ENCODE measurements around the gene PRKCI.
"Not testable (repeated sequence)": the region's sequence is repeated elsewhere in the genome, so short reads cannot be mapped to it uniquely, and the experiment has no call there.

The PRKCI gene

DNA sequence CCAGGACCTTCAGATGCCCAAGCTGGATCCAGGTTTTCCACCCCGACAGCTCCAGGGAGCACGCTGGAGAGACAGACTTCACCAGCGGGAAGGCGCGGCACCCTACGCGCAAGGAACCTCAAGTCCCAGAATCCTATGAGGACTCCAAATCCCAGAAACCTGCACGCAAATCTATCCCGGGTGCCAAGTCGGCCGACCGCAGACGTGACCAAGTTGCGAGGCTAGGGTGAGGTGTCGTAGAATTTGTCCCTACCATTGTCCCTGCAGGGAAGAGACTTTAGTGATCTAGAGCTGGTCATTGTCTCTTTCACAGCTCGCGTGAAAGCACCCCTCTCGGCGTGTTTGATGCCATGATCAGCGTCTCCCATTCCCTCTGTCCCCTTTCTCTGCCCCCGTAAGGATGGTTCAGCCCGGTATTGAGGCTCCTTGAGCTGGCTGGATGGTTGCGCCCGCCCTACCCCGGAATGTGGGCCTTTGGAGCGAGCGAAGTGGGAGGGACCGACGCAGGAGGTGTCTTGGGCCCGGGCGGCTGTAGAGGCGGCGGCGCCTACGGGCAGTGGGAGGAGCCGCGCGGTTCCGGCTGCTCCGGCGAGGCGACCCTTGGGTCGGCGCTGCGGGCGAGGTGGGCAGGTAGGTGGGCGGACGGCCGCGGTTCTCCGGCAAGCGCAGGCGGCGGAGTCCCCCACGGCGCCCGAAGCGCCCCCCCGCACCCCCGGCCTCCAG is at the start of gene PRKCI:
Gene PRKCI, plus strand, starts transcription at position 501 of the 723 bp plus-strand sequence. CDS start 246 bp downstream, outside the sequence.
- peak; percentile 95 for DNase-seq

DNA sequence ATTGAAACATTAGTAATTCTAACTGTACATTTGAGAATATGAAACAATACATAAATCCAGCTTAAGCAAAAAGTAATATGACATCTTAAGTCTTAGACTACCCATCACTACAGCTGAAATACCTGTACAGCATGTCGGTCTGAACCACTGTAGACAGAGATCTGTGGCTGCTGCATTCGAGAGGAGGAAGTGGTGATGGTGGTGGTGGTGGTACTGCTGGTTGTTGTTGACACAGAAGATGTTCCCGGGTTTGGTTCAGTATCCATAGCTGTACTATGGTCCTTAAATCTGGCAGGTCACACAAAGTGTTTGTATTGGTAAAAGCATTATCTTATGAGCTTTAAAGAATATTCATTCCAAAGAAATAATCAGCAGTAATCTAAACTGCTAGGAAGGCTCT is 43.6 kb upstream of the PRKCI start:
- DNase-seq = no peak

DNA sequence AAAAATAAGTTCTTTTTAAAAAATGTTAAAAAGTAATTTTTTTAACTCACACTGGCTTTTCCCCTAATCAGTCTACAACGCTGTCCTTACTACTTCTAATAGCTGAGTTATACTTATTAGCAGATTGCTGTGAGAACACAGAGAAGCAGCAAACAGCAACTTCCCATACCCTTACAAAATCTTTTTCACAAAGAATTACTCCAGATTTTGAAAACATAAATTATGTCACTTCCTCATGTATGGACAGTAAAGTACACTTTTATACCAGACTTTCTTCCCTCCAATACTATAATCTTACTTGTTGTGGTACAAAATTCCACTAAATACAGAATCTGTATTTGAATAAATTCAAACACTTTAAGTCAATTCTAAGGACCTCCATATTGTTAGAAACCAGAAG is 42.8 kb upstream of the PRKCI start:
- no peak for DNase-seq

DNA sequence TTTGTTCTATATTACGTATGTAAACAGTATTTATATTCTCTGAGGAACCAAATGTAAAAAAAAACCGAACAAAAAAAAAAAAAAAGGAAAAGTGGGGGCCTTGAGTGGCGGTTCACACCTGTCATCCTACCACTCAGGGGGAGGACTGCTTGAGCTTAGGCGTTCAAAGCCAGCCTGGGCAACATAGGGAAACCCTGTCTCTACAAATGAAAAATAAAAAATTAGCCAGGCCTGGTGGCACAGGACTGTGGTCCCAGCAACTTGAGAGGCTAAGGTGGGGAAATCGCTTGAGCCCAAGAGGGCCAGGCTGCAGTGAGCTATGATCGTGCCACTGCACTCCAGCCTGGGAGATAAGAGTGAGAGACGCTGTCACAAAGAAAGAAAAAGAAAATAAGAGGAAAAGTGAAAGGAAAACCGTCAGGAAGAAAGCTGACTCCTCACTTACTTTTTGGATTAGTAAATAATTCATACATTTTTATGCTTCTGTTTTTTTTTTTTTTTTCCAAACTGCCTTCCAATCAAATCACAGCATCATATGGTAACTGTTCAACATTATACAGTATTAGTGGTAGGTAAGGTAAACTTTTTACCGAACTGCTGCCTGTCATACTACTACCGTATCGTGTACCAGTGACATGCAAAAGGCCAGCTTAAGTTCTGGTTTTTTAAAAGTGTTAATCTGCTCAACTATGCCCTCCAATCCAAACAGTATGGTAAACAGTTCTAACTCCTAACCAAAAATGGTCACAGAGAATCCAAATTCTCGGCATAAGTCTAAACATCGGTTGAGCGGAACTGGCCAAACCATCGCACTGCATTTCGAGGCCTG is 41.9 kb upstream of the PRKCI start:
- DNase-seq = no peak

DNA sequence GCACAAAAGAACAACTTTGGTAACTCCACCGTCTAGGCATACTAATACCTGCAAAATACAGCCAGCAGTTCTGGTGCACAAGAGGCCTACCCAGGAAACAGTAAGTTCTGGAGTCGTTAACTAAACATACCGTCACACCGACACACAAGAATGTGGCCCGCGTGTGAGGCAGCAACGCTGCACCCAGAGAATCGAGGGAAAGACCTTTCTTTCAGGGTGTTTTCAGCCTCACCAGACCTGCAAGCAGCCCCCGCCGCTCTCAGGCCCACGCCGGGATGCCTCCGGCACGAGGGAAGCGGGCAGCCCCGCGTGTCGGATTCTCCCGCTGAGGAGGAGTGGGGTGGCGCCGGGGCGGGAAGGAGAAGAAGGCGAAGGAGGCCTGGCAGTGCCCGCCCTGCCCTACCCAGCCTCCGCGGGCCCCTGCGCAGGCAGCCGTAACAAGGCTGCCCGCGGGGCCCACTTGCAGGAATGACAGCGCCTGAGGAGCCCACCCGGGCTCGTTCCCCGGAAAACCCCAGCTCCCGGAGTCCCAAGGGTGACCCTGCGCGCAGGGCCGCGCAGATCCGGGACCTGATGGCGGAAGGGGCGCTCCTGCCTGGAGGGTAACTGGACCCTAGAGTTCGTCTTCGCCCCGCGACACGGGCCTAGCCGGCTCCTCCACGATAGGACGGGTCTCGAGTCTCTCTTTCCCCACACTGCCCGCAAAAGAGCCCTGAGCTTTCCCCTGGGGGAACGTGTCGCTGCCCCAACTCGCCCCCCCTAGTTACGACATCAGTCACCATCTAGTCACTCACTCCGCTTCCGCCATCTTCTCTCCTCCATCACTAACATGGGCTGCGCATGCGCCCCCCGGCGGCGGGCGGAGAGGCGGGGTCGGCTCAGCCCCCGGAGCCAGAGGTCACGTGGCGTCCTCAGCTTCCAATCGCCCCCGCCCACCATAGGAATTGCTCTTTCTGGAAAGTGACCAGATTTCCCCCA is 41.0 kb upstream of the PRKCI start, which contains the start of gene PHC3:
Gene PHC3, minus strand, starts transcription at position 826 of the 978 bp plus-strand sequence. Its CDS starts 18 bp downstream, at position 808.
- peak; percentile 88 for DNase-seq

DNA sequence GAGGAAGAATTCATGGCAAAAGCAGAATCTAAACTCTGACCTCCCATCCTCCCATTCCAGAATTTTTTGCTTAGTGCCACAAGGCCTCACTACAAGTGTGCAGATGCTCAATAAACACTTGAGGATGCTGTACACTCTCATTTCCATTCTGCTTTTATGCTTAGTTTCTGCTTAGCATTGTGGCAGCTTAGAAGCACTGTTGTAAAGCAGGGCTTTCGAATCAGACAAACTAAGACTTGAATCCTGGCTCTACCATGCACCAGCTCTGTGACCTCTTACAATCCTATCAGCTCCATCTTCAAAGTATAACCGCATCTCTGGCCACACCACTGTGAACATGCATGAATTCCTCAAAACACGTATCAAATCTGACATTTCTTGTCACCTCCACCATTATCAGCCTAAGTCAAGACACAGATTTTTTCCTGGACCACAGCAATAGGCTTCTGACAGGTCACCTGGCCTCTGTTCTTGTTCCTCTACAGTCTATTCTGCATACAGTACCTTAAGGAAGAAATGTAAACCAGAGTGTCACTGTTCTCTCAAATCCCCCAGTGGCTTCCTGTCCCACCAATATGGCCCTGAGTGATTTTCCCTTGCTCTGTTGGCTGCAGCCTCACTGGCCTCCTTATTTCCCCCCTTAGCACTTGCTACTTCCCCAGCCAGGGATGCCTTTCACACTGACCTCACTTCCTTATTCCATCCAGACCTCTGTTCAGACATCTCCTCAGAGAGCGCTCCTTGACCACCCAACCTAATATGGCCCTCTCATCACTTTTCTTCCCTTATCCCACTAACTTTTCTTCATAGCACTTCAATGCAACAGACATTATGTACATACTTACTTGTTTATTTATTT is 32.6 kb upstream of the PRKCI start:
- no peak for DNase-seq

DNA sequence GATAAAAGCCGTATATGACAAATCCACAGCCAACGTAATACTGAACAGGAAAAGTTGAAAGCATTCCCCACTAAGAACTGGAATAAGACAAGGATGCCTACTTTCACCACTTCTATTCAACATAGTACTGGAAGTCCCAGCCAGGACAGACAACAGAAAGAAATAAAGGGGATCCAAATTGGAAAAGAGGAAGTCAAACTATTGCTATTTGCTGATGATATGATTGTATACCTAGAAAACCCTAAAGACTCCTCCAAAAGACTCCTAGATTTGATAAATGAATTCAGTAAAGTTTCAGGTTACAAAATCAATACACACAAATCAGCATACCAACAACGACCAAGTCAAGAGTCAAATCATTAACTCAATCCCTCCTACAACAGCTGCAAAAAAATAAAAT is 26.5 kb upstream of the PRKCI start:
- not testable (repeated sequence) for DNase-seq

DNA sequence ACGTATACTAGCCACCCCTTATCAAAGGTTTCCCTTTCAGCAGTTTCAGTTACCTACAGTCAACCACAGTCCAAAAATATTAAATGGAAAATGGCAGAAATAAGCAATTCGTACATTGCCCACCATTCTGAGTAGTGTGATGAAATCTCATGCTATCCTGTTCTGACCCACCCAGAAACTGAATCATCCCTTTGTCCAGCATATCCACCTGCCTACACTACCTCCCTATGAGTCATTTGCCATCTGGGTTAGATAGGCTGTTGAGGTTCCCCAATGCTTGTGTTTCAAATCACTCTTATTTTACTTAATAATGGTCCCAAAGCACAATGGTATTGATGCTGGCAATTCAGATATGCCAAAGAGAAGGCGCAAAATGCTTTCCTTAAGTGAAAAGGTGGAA is 25.4 kb upstream of the PRKCI start:
- DNase-seq = no peak

DNA sequence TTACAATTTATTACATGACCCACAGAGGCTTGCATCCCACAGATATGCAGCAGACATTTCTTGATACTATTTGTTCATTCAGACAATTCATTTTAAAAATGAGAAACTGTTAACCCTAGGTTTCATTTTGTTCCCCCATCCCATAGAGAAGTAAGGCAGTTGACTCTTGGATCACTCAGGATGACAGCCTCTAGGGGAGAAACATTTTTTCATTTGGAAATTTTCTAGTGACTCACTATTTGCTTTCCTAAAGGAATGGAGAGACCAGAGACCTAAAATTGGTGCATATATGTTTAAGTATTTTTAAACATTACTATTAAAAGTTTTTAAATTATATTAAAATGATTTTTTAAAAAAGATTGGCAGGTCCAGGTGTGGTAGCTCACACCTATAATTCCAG is 21.2 kb upstream of the PRKCI start:
- DNase-seq = no peak

DNA sequence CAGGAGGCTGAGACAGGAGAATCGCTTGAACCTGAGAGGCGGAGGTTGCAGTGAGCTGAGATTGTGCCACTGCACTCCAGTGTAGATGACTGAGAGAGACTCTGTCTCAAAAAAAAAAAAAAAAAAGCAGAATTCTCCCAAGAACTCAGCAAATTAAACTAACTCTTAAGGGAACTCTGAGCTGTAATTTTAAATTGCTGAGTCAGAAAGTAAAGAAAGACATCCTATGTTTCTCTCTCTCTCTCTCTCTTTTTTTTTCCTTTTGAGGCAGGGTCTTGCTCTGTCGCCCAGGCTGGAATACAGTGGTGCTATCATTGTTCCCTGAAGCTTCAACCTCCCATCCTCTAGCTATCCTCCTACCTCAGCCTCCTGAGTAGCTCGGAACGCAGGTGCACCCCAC is 20.7 kb upstream of the PRKCI start:
- no peak for DNase-seq

DNA sequence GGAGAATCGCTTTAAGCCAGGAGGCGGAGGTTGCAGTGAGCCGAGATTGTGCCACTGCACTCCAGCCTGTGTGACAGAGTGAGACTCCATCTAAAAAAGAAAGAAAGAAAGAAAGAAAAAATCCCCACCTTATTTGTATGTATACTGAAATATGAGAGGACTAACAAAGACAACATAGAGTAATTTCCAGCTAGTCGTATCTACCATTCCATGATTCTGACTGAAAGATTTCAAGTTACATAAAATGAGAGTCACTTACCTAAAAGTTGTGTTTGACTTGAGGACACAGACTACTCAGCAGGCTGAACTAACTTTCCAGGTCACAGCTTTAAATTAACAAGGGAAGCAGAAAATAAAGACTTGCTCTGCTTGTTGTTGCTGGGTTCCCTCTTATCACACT is 18.8 kb upstream of the PRKCI start:
- DNase-seq = no peak

DNA sequence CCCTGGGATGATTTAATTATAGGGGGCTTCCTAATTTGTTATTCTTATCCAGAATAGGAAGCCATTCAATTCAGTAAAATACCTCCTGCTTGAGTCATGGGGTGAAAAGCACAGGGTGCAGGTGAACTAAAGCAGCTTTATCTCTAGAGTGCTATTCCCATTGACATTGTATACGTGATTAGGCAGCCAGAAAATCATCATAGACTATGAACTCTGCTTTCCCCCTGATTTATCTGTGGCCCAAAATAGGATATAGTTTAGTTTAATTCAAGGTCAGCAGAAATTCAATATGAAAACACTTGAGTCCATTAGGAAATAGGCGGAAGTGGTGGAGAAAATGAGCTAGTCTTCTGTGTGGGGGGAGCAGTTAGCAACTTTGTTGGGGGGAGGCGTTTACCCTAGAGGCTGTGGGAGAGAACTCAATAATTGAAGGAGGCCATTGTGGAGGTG is 18.2 kb upstream of the PRKCI start:
- DNase-seq = no peak

DNA sequence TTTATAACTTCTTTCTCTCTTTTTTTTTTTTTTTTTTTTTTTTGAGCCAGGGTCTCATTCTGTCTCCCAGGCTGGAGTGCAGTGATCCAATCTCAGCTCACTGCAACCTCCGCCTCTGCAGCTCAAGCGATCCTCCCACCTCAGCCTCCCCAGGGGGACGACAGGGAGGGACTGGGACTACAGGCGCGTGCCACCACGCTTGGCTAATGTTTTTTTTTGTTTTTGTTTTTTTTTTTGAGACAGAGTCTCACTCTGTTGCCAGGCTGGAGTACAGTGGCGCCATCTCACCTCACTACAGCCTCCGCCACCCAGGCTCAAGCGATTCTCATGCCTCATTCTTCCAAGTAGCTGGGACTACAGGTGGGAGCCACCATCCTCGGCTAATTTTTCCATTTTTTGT is 17.7 kb upstream of the PRKCI start:
- no peak for DNase-seq

DNA sequence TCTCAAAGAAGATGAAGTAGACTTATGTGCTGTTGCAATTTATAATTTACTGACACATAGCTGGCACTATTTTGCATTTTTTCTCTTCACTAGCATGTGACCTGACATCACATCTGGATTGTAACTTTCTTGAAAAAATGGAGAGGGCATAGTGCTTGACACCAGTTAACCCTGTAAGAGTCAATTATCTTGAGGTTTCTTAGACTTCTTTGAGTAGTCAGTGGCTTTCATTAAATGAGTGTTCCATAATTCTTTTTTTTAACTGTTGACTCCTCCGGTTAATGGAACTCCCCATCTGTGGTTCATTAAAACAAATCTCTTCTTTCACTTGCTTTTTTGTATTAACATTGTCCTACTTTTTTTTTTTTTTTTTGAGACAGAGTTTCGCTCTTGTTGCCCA is 16.9 kb upstream of the PRKCI start:
- no peak for DNase-seq

DNA sequence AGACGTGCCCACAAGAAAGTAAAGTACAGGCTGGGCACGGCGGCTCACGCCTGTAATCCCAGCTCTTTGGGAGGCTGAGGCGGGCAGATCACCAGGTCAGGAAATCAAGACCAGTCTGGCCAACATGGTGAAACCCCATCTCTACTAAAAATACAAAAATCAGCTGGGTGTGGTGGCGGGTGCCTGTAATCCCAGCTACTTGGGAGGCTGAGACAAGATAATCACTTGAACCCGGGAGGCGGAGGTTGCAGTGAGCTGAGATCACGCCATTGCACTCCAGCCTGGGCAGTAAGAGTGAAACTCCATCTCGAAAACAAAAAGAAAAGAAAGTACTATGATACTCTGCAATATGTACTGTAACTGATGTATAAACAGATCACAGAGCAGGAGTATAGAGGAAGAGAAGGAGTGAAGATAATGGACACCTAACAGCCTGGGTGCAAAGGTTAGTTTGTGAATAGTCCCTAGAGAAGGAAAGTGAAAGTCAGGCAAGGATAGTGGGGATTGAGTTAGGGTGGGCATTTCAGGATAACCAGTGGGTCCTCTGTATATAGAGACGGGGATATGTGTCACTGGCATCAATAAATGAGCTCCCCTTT is 16.0 kb upstream of the PRKCI start:
- not testable (repeated sequence) for DNase-seq

DNA sequence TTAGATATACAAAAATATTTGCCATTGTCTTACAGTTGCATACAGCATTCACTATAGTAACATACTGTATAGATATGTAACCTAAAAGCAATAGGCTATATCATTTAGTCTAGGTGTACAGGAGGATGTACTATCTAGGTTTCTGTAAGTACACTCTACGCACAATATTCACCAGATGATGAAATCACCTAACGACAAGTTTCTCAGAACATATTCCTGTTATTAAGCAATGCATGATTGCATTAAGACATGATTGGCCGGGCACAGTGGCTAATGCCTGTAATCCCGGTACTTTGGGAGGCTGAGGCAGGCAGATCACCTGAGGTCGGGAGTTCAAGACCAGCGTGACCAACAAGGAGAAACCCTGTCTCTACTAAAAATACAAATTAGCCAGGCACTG is 14.5 kb upstream of the PRKCI start:
- DNase-seq = no peak

DNA sequence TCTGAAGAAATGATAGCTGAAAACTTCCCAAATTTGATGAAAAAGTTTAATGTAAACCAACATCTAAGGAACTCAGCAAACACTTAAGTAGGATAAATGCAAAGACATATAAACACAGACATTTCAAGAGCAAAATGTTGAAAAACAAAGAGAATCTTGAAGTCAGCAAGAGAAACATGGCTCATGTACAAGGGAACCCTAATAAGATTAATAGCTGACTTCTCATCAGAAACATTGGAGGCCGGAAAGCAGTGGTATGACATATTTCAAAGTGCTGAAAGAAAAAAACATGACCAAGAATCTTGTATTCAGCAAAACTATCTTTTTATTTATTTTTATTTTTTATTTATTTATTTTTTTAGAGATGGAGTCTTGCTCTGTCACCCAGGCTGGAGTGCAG is 10.6 kb upstream of the PRKCI start:
- no peak for DNase-seq

DNA sequence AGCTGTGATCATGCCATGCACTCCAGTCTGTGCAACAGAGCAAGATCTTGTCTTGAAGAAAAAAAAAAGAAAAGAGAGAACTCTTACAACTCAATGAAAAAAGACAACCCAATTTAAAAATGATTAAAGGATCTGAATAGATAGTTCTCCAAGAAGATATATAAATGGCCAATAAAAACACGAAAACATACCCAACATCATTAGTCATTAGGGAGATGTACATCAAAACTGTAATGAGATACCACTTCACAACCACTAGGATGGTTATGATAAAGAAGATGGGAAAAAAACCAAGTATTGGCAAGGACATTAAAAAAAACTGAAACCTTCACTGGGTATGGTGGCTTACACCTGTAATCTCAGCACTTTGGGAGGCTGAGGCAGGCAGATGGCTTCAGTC is 2.4 kb upstream of the PRKCI start:
- no peak for DNase-seq

DNA sequence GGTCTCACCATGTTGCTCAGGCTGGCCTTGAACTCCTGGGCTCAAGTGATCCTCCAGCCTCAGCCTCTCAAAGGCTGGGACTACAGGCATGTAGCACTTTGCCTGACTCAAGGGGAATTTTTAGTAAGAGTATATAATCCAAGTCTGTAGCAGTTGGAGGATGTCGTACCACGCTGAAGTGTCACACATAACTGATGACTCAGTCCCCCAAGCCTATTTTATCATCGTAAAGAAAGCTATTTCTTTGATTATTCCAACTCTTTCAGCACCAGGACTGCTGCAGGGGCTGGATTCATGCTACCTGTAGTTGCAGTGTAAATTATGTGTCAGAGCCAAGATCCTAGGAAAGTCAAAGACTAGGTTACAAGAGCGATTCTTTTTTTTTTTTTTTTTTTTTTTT is 1.4 kb upstream of the PRKCI start:
- DNase-seq = no peak

DNA sequence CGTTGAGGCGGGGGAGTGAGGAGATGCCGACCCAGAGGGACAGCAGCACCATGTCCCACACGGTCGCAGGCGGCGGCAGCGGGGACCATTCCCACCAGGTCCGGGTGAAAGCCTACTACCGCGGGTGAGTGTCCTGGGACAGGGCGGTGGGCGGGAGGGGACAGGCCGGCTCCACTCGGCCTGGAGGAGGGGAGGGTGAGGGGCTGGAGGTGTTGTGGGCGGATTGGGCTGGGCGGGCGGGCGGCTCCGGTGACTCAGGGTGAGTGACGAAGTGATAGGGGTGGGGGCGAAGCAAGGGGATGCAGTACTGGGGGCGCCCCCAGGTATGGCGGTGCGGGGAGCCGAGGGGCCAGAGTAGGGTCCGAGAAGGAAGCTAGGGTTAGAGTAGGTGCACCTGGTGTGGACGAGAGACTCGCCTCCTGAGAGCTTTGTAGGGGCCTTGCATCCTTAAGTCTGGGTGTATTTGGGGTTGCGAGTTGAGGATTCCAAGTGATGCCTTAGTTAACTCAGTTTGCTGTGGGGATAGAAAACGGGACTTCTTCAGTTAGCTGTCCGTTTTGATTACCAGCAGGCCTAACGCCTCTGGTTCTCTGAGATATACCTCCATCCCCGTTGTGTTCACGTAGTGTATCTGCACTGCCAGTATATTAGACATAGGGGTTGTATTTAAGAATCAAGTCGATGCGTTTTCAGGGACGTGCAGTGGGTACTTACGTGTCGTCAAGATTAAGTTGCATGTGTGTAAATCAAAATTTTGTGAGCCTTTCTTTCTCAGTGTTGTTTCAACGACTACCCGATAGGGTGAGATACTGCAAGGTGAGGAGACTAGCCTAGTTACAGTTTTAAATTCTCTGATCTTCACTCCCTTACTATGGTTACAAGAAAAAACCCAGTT is 670 bp downstream of the PRKCI start:
- peak; percentile 36 for DNase-seq
